ENCODE measurements around the gene BMP6. TPM values are rescaled to one million over a fixed set of nuclear protein-coding genes. Genes with fewer than 3 reads are reported as not detected.

Gene BMP6
- total RNA-seq, 1 experiment from 2014 or later, result 0.28 TPM

DNA sequence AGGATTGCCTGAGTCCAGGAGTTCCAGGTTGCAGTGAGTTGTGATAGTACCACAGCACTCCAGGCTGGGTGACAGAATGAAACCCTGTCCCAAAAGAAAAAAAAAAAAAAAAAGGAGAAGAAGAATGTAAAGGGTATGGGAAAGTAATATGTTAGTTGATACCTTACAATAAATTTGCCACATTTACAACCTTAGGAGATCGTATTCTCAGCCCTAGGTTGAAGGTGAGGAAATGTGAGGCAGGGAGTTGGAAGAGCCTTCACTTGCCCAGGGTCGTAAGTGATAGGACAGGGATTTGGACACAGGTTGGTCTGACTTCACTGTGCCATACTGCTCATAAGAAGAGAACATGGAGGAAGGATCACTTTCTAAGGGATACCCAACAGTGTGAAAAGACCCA is 68.6 kb downstream of the BMP6 start:
- no peak overlapping the region for H2BK15ac ChIP-seq (ENCODE audit: low read depth, low read length)
- no peaks in the 10 kb centered on the region for H3K9me3 ChIP-seq (ENCODE audit: control insufficient read depth, low read depth, low read length)
- H2BK120ac ChIP-seq (ENCODE audit: low read depth, low read length, poor library complexity, severe bottlenecking), result no peak overlapping the region
- H4K8ac ChIP-seq (replicated peaks; ENCODE audit: insufficient read length, low read depth, low read length), result no peak overlapping the region
- H3K79me1 ChIP-seq (ENCODE audit: insufficient read depth, low read depth, low read length, poor library complexity, severe bottlenecking), result no peaks in the 10 kb centered on the region
- WGBS (ENCODE audit: extremely low coverage, insufficient read length, low lambda C conversion rate), result no CpG with 5 or more reads among the region's 2 CpGs
- H2AFZ ChIP-seq (ENCODE audit: low read length), result no peak overlapping the region
- no peaks in the 10 kb centered on the region for H3K79me2 ChIP-seq (ENCODE audit: insufficient read depth, low read length)
- no peak overlapping the region for H2AK5ac ChIP-seq (ENCODE audit: insufficient read length, low read length)
- H3K4me2 ChIP-seq (ENCODE audit: insufficient read depth, insufficient read length, low read length), result no peak overlapping the region
- H3K4me1 ChIP-seq (ENCODE audit: insufficient read depth, low read length), result no peaks in the 10 kb centered on the region
- H4K91ac ChIP-seq (ENCODE audit: insufficient read length, low read depth, low read length), result no peak overlapping the region
- H3K18ac ChIP-seq (ENCODE audit: insufficient read length, low read depth, low read length), result no peak overlapping the region
- no peak overlapping the region for H3K23ac ChIP-seq (ENCODE audit: insufficient read length, low read depth, low read length)
- H3K4ac ChIP-seq (ENCODE audit: low read depth, low read length), result no peak overlapping the region
- no peaks in the 10 kb centered on the region for H3K9me3 Mint-ChIP-seq
- no peak for DNase-seq
- no peak overlapping the region for H3K9ac ChIP-seq (ENCODE audit: extremely low read depth, insufficient read length, low read length)
- H3K27me3 ChIP-seq (ENCODE audit: insufficient read depth, low read length), result no peaks in the 10 kb centered on the region
- no peak overlapping the region for H4K5ac ChIP-seq (ENCODE audit: insufficient read length, low read depth, low read length)
- H3K56ac ChIP-seq (ENCODE audit: insufficient read length, low read depth, low read length), result no peak overlapping the region
- peaks cover 5% of the 10 kb centered on the region for H3K27me3 Mint-ChIP-seq (ENCODE audit: low read depth)
- no peak overlapping the region for H2BK12ac ChIP-seq (ENCODE audit: insufficient read length, low read depth, low read length)
- H3K4me3 Mint-ChIP-seq, result no peak overlapping the region
- no peak overlapping the region for H2BK20ac ChIP-seq (ENCODE audit: low read depth, low read length, poor library complexity, severe bottlenecking)
- TF ChIP-seq, protein P1, sequence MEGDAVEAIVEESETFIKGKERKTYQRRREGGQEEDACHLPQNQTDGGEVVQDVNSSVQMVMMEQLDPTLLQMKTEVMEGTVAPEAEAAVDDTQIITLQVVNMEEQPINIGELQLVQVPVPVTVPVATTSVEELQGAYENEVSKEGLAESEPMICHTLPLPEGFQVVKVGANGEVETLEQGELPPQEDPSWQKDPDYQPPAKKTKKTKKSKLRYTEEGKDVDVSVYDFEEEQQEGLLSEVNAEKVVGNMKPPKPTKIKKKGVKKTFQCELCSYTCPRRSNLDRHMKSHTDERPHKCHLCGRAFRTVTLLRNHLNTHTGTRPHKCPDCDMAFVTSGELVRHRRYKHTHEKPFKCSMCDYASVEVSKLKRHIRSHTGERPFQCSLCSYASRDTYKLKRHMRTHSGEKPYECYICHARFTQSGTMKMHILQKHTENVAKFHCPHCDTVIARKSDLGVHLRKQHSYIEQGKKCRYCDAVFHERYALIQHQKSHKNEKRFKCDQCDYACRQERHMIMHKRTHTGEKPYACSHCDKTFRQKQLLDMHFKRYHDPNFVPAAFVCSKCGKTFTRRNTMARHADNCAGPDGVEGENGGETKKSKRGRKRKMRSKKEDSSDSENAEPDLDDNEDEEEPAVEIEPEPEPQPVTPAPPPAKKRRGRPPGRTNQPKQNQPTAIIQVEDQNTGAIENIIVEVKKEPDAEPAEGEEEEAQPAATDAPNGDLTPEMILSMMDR (conservative IDR thresholded peaks at IDR 0.05), result no peak
- H3K14ac ChIP-seq (ENCODE audit: insufficient read depth, low read length), result no peak overlapping the region
- no peaks in the 10 kb centered on the region for H3K23me2 ChIP-seq (ENCODE audit: insufficient read length, low read depth, low read length, poor library complexity, severe bottlenecking)
- H2BK5ac ChIP-seq (ENCODE audit: insufficient read length, low read length), result no peak overlapping the region
- no peaks in the 10 kb centered on the region for H4K20me1 ChIP-seq (ENCODE audit: control insufficient read depth, insufficient read depth, insufficient read length)
- no peak overlapping the region for H3K27ac ChIP-seq (ENCODE audit: insufficient read length, low read depth, low read length)
- H3T11ph ChIP-seq (ENCODE audit: low read length), result no peak overlapping the region
- no peaks in the 10 kb centered on the region for H3K36me3 Mint-ChIP-seq (ENCODE audit: insufficient read depth in 1 of 3, low read depth in 3 of 3)
- no peak overlapping the region for H3K27ac Mint-ChIP-seq
- H3K4me1 Mint-ChIP-seq, result no peaks in the 10 kb centered on the region
